Activated T-cell treated with anti-CD3 and anti-CD28 coated beads, Interleukin-2, amount 50 U/mL, for 24 hours (primary cell): ENCODE results near the gene BLMH.

Source experiments
- DNase-seq: peaks from one replicate; pipeline ENCODE4 v3.0.0-alpha.2; 2020
- H3K27ac Mint-ChIP-seq: 2 replicates; pipeline ENCODE4 v1.8.0; 2020; ENCODE audit warnings: mild to moderate bottlenecking, mixed read lengths
- H3K27me3 Mint-ChIP-seq: 2 replicates; pipeline ENCODE4 v1.8.0; 2020; ENCODE audit warnings: mixed read lengths
- H3K36me3 Mint-ChIP-seq: 2 replicates; pipeline ENCODE4 v1.8.0; 2020; ENCODE audit warnings: low read depth, mixed read lengths
- H3K4me1 Mint-ChIP-seq: 2 replicates; pipeline ENCODE4 v1.8.0; 2020; ENCODE audit warnings: low read depth, mixed read lengths
- H3K4me3 Mint-ChIP-seq: 2 replicates; pipeline ENCODE4 v1.8.0; 2020; ENCODE audit warnings: mild to moderate bottlenecking, moderate library complexity, mixed read lengths
- H3K9me3 Mint-ChIP-seq: 2 replicates; pipeline ENCODE4 v1.8.0; 2020; ENCODE audit warnings: mixed read lengths

Gene BLMH

GRCh38 chr17:30249460-30249859, 42.3 kb downstream of the BLMH start:
- Mint-ChIP-seq H3K9me3 (no peaks in the 10 kb centered on the region), H3K27me3 (no peaks in the 10 kb centered on the region), H3K27ac (no peak overlapping the region), H3K4me1 (peaks cover 4% of the 10 kb centered on the region), H3K4me3 (no peak overlapping the region), H3K36me3 (peaks cover 75% of the 10 kb centered on the region)
- no peak for DNase-seq

GRCh38 chr17:30248786-30249185, 43.0 kb downstream of the BLMH start:
- Mint-ChIP-seq H3K4me3 (no peak overlapping the region), H3K9me3 (no peaks in the 10 kb centered on the region), H3K27me3 (no peaks in the 10 kb centered on the region), H3K4me1 (peaks cover 4% of the 10 kb centered on the region), H3K27ac (no peak overlapping the region), H3K36me3 (peaks cover 69% of the 10 kb centered on the region)
- DNase-seq, result no peak

- Mint-ChIP-seq H3K4me1 (peaks cover 4% of the 10 kb centered on the region), H3K36me3 (peaks cover 52% of the 10 kb centered on the region), H3K9me3 (no peaks in the 10 kb centered on the region), H3K4me3 (no peak overlapping the region), H3K27ac (no peak overlapping the region), H3K27me3 (no peaks in the 10 kb centered on the region)
- no peak for DNase-seq
Observed at GRCh38 chr17:30246460-30246859, 45.3 kb downstream of the BLMH start.

GRCh38 chr17:30244853-30245385, 46.8 kb downstream of the BLMH start:
- Mint-ChIP-seq H3K4me1 (peaks cover 4% of the 10 kb centered on the region), H3K27ac (no peak overlapping the region), H3K4me3 (no peak overlapping the region), H3K27me3 (peaks cover 8% of the 10 kb centered on the region), H3K36me3 (peaks cover 37% of the 10 kb centered on the region), H3K9me3 (no peaks in the 10 kb centered on the region)
- DNase-seq, result no peak

- DNase-seq, result no peak
- Mint-ChIP-seq H3K4me3 (no peak overlapping the region), H3K4me1 (peaks cover 6% of the 10 kb centered on the region), H3K27me3 (peaks cover 19% of the 10 kb centered on the region), H3K36me3 (peaks cover 23% of the 10 kb centered on the region), H3K27ac (no peak overlapping the region), H3K9me3 (no peaks in the 10 kb centered on the region)
Observed at GRCh38 chr17:30243568-30243967, 48.2 kb downstream of the BLMH start.

- Mint-ChIP-seq H3K27me3 (peaks cover 25% of the 10 kb centered on the region), H3K4me1 (peaks cover 10% of the 10 kb centered on the region), H3K27ac (no peak overlapping the region), H3K36me3 (peaks cover 17% of the 10 kb centered on the region), H3K4me3 (no peak overlapping the region), H3K9me3 (no peaks in the 10 kb centered on the region)
- no peak for DNase-seq
Observed at GRCh38 chr17:30243002-30243401, 48.7 kb downstream of the BLMH start.

GRCh38 chr17:30241051-30241450, 50.7 kb downstream of the BLMH start:
- Mint-ChIP-seq H3K36me3 (no peaks in the 10 kb centered on the region), H3K4me3 (no peak overlapping the region), H3K27ac (no peak overlapping the region), H3K9me3 (no peaks in the 10 kb centered on the region), H3K27me3 (peaks cover 41% of the 10 kb centered on the region), H3K4me1 (peaks cover 14% of the 10 kb centered on the region)
- DNase-seq, result no peak

- H3K36me3 Mint-ChIP-seq, result no peaks in the 10 kb centered on the region
- DNase-seq, result no peak
- peaks cover 18% of the 10 kb centered on the region for H3K4me1 Mint-ChIP-seq
- no peak overlapping the region for H3K27ac Mint-ChIP-seq
- no peaks in the 10 kb centered on the region for H3K9me3 Mint-ChIP-seq
- peaks cover 47% of the 10 kb centered on the region for H3K27me3 Mint-ChIP-seq
- no peak overlapping the region for H3K4me3 Mint-ChIP-seq
Observed at GRCh38 chr17:30240177-30240576, 51.6 kb downstream of the BLMH start.

- Mint-ChIP-seq H3K27ac (no peak overlapping the region), H3K4me3 (no peak overlapping the region), H3K9me3 (no peaks in the 10 kb centered on the region), H3K4me1 (peaks cover 24% of the 10 kb centered on the region), H3K27me3 (peaks cover 58% of the 10 kb centered on the region), H3K36me3 (no peaks in the 10 kb centered on the region)
- no peak for DNase-seq
Observed at GRCh38 chr17:30239089-30239462, 52.7 kb downstream of the BLMH start.

- no peak for DNase-seq
- peaks cover 24% of the 10 kb centered on the region for H3K4me1 Mint-ChIP-seq
- H3K4me3 Mint-ChIP-seq, result no peak overlapping the region
- H3K27ac Mint-ChIP-seq, result no peak overlapping the region
- H3K27me3 Mint-ChIP-seq, result peaks cover 63% of the 10 kb centered on the region
- no peaks in the 10 kb centered on the region for H3K36me3 Mint-ChIP-seq
- H3K9me3 Mint-ChIP-seq, result no peaks in the 10 kb centered on the region
Observed at GRCh38 chr17:30238387-30239088, 53.2 kb downstream of the BLMH start.

- Mint-ChIP-seq H3K4me1 (peaks cover 24% of the 10 kb centered on the region), H3K9me3 (no peaks in the 10 kb centered on the region), H3K4me3 (no peak overlapping the region), H3K27ac (no peak overlapping the region), H3K36me3 (no peaks in the 10 kb centered on the region), H3K27me3 (peaks cover 69% of the 10 kb centered on the region)
- no peak for DNase-seq
Observed at GRCh38 chr17:30238003-30238344, 53.8 kb downstream of the BLMH start.

- no peak for DNase-seq
- Mint-ChIP-seq H3K4me1 (peaks cover 24% of the 10 kb centered on the region), H3K27ac (no peak overlapping the region), H3K9me3 (no peaks in the 10 kb centered on the region), H3K27me3 (peaks cover 74% of the 10 kb centered on the region), H3K36me3 (no peaks in the 10 kb centered on the region), H3K4me3 (no peak overlapping the region)
Observed at GRCh38 chr17:30237296-30238002, 54.3 kb downstream of the BLMH start.

GRCh38 chr17:30236766-30237165, 55.0 kb downstream of the BLMH start:
- Mint-ChIP-seq H3K4me1 (peaks cover 24% of the 10 kb centered on the region), H3K36me3 (no peaks in the 10 kb centered on the region), H3K27me3 (peaks cover 81% of the 10 kb centered on the region), H3K4me3 (no peak overlapping the region), H3K27ac (no peak overlapping the region), H3K9me3 (no peaks in the 10 kb centered on the region)
- DNase-seq, result no peak

- H3K27ac Mint-ChIP-seq, result no peak overlapping the region
- H3K4me1 Mint-ChIP-seq, result peaks cover 24% of the 10 kb centered on the region
- H3K36me3 Mint-ChIP-seq, result no peaks in the 10 kb centered on the region
- DNase-seq, result no peak
- H3K4me3 Mint-ChIP-seq, result peak overlapping the region; percentile 56
- H3K9me3 Mint-ChIP-seq, result no peaks in the 10 kb centered on the region
- peaks cover 82% of the 10 kb centered on the region for H3K27me3 Mint-ChIP-seq
Observed at GRCh38 chr17:30236297-30236624, 55.5 kb downstream of the BLMH start.
